H9 (cell line): ENCODE data around the gene NPDC1. TPM values are rescaled to one million over a fixed set of nuclear protein-coding genes. Genes with fewer than 3 reads are reported as not detected.

Experiments
- DNase-seq: peaks from one replicate; pipeline ENCODE4 v3.0.0-alpha.2; 2017
- H2AFZ ChIP-seq: one replicate; pipeline ENCODE4 v1.6.1; 2013; ENCODE audit warnings: mild to moderate bottlenecking, low read length, control low read depth, moderate library complexity
- H2AK5ac ChIP-seq: 2 replicates; pipeline ENCODE4 v1.6.1; 2013; ENCODE audit warnings: low read length, control low read depth, mixed read lengths; ENCODE audit not compliant: insufficient read length
- H2BK120ac ChIP-seq: one replicate; pipeline ENCODE4 v1.6.1; 2013; ENCODE audit warnings: low read depth, mild to moderate bottlenecking, low read length, control low read depth, inconsistent platforms; ENCODE audit not compliant: poor library complexity, severe bottlenecking
- H2BK12ac ChIP-seq: 2 replicates; pipeline ENCODE4 v1.6.1; 2013; ENCODE audit warnings: low read length, control low read depth, mixed read lengths, low read depth; ENCODE audit not compliant: insufficient read length
- H2BK15ac ChIP-seq: 2 replicates; pipeline ENCODE4 v1.6.1; 2013; ENCODE audit warnings: low read depth, low read length, control low read depth
- H2BK20ac ChIP-seq: one replicate; pipeline ENCODE4 v1.6.1; 2013; ENCODE audit warnings: low read depth, mild to moderate bottlenecking, low read length, control low read depth, inconsistent platforms; ENCODE audit not compliant: poor library complexity, severe bottlenecking
- H2BK5ac ChIP-seq: 2 replicates; pipeline ENCODE4 v1.6.1; 2013; ENCODE audit warnings: low read length, control low read depth, mixed read lengths; ENCODE audit not compliant: insufficient read length
- H3K14ac ChIP-seq: 2 replicates; pipeline ENCODE4 v1.6.1; 2013; ENCODE audit warnings: low read length, control low read depth; ENCODE audit not compliant: insufficient read depth
- H3K18ac ChIP-seq: 2 replicates; pipeline ENCODE4 v1.6.1; 2013; ENCODE audit warnings: low read depth, mild to moderate bottlenecking, mixed read lengths, low read length, control low read depth; ENCODE audit not compliant: insufficient read length
- H3K23ac ChIP-seq: 2 replicates; pipeline ENCODE4 v1.6.1; 2013; ENCODE audit warnings: low read length, control low read depth, mixed read lengths, low read depth; ENCODE audit not compliant: insufficient read length
- H3K23me2 ChIP-seq: 2 replicates; pipeline ENCODE4 v1.6.1; 2013; ENCODE audit warnings: low read depth, mild to moderate bottlenecking, mixed read lengths, low read length, control low read depth; ENCODE audit not compliant: insufficient read length, poor library complexity, severe bottlenecking
- H3K27ac ChIP-seq: 2 replicates; pipeline ENCODE4 v1.5.1; 2013; ENCODE audit warnings: low read length, control low read depth, mixed read lengths, low read depth; ENCODE audit not compliant: insufficient read length
- H3K27me3 ChIP-seq: 2 replicates; pipeline ENCODE4 v1.6.1; 2013; ENCODE audit warnings: low read length, control low read depth, inconsistent platforms; ENCODE audit not compliant: insufficient read depth
- H3K4ac ChIP-seq: 2 replicates; pipeline ENCODE4 v1.6.1; 2013; ENCODE audit warnings: low read depth, mild to moderate bottlenecking, control low read depth, inconsistent platforms, low read length, moderate library complexity
- H3K4me1 ChIP-seq: 2 replicates; pipeline ENCODE4 v1.6.1; 2013; ENCODE audit warnings: low read length, control low read depth, inconsistent platforms; ENCODE audit not compliant: insufficient read depth
- H3K4me2 ChIP-seq: 2 replicates; pipeline ENCODE4 v1.6.1; 2013; ENCODE audit warnings: low read length, control low read depth, mixed read lengths; ENCODE audit not compliant: insufficient read length, insufficient read depth
- H3K56ac ChIP-seq: 2 replicates; pipeline ENCODE4 v1.6.1; 2013; ENCODE audit warnings: low read depth, mild to moderate bottlenecking, mixed read lengths, low read length, control low read depth; ENCODE audit not compliant: insufficient read length
- H3K79me1 ChIP-seq: 2 replicates; pipeline ENCODE4 v1.6.1; 2013; ENCODE audit warnings: low read depth, mild to moderate bottlenecking, moderate library complexity, low read length, control low read depth, inconsistent platforms; ENCODE audit not compliant: insufficient read depth, poor library complexity, severe bottlenecking
- H3K79me2 ChIP-seq: 2 replicates; pipeline ENCODE4 v1.6.1; 2013; ENCODE audit warnings: low read length, control low read depth, inconsistent platforms; ENCODE audit not compliant: insufficient read depth
- H3K9ac ChIP-seq: 2 replicates; pipeline ENCODE4 v1.6.1; 2013; ENCODE audit warnings: low read length, control low read depth, mixed read lengths; ENCODE audit not compliant: insufficient read length; ENCODE audit errors: extremely low read depth
- H3K9me3 ChIP-seq: one replicate; pipeline ENCODE4 v1.6.1; 2013; ENCODE audit warnings: low read depth, low read length, inconsistent platforms; ENCODE audit not compliant: control insufficient read depth
- H3T11ph ChIP-seq: one replicate; pipeline ENCODE4 v1.6.1; 2013; ENCODE audit warnings: mild to moderate bottlenecking, low read length, control low read depth, inconsistent platforms
- H4K20me1 ChIP-seq: one replicate; pipeline ENCODE4 v1.6.1; 2013; ENCODE audit not compliant: control insufficient read depth, insufficient read length, insufficient read depth
- H4K5ac ChIP-seq: 2 replicates; pipeline ENCODE4 v1.6.1; 2013; ENCODE audit warnings: low read depth, mild to moderate bottlenecking, mixed read lengths, low read length, control low read depth; ENCODE audit not compliant: insufficient read length
- H4K8ac ChIP-seq: replicated peaks from 2 replicates; pipeline ENCODE4 v1.6.1; 2013; ENCODE audit warnings: low read length, control low read depth, mixed read lengths, low read depth; ENCODE audit not compliant: insufficient read length
- H4K91ac ChIP-seq: 2 replicates; pipeline ENCODE4 v1.6.1; 2013; ENCODE audit warnings: low read depth, mild to moderate bottlenecking, moderate library complexity, mixed read lengths, low read length, control low read depth; ENCODE audit not compliant: insufficient read length
- H3K27ac Mint-ChIP-seq, 3 experiments: 2 replicates in 2 of 3; 3 replicates in 1 of 3; pipeline ENCODE4 v1.8.0; 2020 to 2021; ENCODE audit warnings: mixed read lengths in 3 of 3, mild to moderate bottlenecking in 1 of 3, moderate library complexity in 1 of 3
- H3K27me3 Mint-ChIP-seq: 2 replicates; pipeline ENCODE4 v1.8.0; 2021; ENCODE audit warnings: low read depth, mild to moderate bottlenecking, moderate library complexity, mixed read lengths
- H3K36me3 Mint-ChIP-seq, 3 experiments: 2 replicates in 2 of 3; 3 replicates in 1 of 3; pipeline ENCODE4 v1.8.0; 2020 to 2021; ENCODE audit warnings: low read depth in 3 of 3, mixed read lengths in 3 of 3; ENCODE audit not compliant: insufficient read depth in 1 of 3
- H3K4me1 Mint-ChIP-seq, 2 experiments: 2 replicates each; pipeline ENCODE4 v1.8.0; 2020; ENCODE audit warnings: mixed read lengths in 2 of 2
- H3K4me3 Mint-ChIP-seq, 2 experiments: 2 replicates in 1 of 2; 3 replicates in 1 of 2; pipeline ENCODE4 v1.8.0; 2020 to 2021; ENCODE audit warnings: mild to moderate bottlenecking in 2 of 2, mixed read lengths in 2 of 2, moderate library complexity in 1 of 2
- H3K9me3 Mint-ChIP-seq, 2 experiments: 2 replicates in 1 of 2; 3 replicates in 1 of 2; pipeline ENCODE4 v1.8.0; 2020; ENCODE audit warnings: mild to moderate bottlenecking in 2 of 2, mixed read lengths in 2 of 2, moderate library complexity in 1 of 2
- WGBS: extraction: QIAGEN DNeasy Blood & Tissue Kit; methylation state at CpG from one replicate; pipeline ENCODE4 v1.1.7; 2013; ENCODE audit warnings: missing lambda C conversion rate, low lambda C conversion rate, mixed read lengths; ENCODE audit not compliant: insufficient read length; ENCODE audit errors: extremely low coverage; 5-methylcytosine and 5-hydroxymethylcytosine counted together
- total RNA-seq: library from RNA; stranded (reverse); gene quantifications from 2 replicates; pipeline ENCODE4 v1.2.1, GENCODE V29; 2021
- TF ChIP-seq, protein P1 (sequence below): fragments of 200-600 bp; sonication (generic); conservative IDR thresholded peaks from 3 replicates; pipeline ENCODE4 v1.8.0; 2021; ENCODE audit warnings: antibody characterized with exemption, mild to moderate bottlenecking

Gene NPDC1
- total RNA-seq, 1 experiment from 2014 or later = 57.6 TPM

DNA sequence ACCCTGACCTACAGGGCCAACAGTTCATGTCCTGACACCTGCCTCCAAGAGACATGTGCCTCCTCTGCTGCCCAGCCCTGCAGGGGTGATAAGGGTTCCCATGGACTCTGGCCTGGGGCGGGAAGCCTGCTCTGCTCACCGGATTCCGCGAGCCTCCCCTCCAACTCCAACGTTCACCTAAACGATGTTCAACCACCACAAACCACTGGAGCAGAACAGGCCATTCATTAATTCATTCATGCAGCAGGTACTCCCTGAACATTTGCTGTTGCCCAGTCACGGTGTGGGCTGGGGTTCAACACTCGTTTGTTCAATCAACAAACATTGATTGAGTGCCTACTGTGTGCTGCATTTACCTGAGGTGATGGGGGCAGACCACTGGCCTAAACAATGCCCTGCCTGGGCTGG, 28.0 kb upstream of the NPDC1 start:
- Histone ChIP-seq H3K4me2 (no peak overlapping the region), H3K18ac (no peak overlapping the region), H4K20me1 (no peaks in the 10 kb centered on the region), H3K27me3 (peaks cover 7% of the 10 kb centered on the region; the same call in 1 of the 2 replicates), H2AK5ac (no peak overlapping the region), H3K23me2 (peaks cover 17% of the 10 kb centered on the region), H2BK5ac (no peak overlapping the region), H2BK15ac (no peak overlapping the region), H3K9me3 (no peaks in the 10 kb centered on the region), H2BK20ac (no peak overlapping the region), H3K79me1 (no peaks in the 10 kb centered on the region), H3K14ac (no peak overlapping the region), H3K9ac (no peak overlapping the region), H2BK12ac (no peak overlapping the region), H3K79me2 (no peaks in the 10 kb centered on the region), H3T11ph (no peak overlapping the region), H2BK120ac (no peak overlapping the region), H3K4ac (no peak overlapping the region), H4K8ac (no peak overlapping the region), H3K4me1 (peaks cover 7% of the 10 kb centered on the region; the same call in 1 of the 2 replicates), H4K5ac (no peak overlapping the region), H4K91ac (peak overlapping the region; percentile 31), H2AFZ (no peak overlapping the region), H3K27ac (no peak overlapping the region), H3K23ac (no peak overlapping the region), H3K56ac (no peak overlapping the region)
- Mint-ChIP-seq H3K9me3 (no peaks in the 10 kb centered on the region; a peak in 1 of 5 replicates), H3K4me1 (peaks cover 17 to 29% of the 10 kb centered on the region in 2 experiments), H3K27me3 (peaks cover 34% of the 10 kb centered on the region), H3K27ac (peak overlapping the region in 1 of 3 experiments; percentile 88; a peak in 1 of 7 replicates), H3K4me3 (peak overlapping the region in 1 of 2 experiments; percentile 42; a peak in 2 of 5 replicates), H3K36me3 (no peaks in the 10 kb centered on the region)
- DNase-seq = no peak
- no CpG with 5 or more reads among the region's 8 CpGs for WGBS
- TF ChIP-seq, protein P1, sequence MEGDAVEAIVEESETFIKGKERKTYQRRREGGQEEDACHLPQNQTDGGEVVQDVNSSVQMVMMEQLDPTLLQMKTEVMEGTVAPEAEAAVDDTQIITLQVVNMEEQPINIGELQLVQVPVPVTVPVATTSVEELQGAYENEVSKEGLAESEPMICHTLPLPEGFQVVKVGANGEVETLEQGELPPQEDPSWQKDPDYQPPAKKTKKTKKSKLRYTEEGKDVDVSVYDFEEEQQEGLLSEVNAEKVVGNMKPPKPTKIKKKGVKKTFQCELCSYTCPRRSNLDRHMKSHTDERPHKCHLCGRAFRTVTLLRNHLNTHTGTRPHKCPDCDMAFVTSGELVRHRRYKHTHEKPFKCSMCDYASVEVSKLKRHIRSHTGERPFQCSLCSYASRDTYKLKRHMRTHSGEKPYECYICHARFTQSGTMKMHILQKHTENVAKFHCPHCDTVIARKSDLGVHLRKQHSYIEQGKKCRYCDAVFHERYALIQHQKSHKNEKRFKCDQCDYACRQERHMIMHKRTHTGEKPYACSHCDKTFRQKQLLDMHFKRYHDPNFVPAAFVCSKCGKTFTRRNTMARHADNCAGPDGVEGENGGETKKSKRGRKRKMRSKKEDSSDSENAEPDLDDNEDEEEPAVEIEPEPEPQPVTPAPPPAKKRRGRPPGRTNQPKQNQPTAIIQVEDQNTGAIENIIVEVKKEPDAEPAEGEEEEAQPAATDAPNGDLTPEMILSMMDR = no peak
